ENCODE results near the gene KIRREL3.

- TF ChIP-seq TAF1 (IDR thresholded peaks at IDR 0.05; ENCODE audit: low read depth, low read length) (no peak), POU2F2 (IDR thresholded peaks at IDR 0.05; ENCODE audit: low read depth, low read length) (no peak), POLR2AphosphoS5 (IDR thresholded peaks at IDR 0.05; ENCODE audit: low read depth, low read length) (no peak), POLR2A (IDR thresholded peaks at IDR 0.05; ENCODE audit: low read depth, low read length) (no peak)
Observed at GRCh38 chr11:126834573-126834972, 166.0 kb downstream of the KIRREL3 start.
